ENCODE results near the gene MRPS12. TPM values are rescaled to one million over a fixed set of nuclear protein-coding genes. Genes with fewer than 3 reads are reported as not detected.

The MRPS12 gene
- total RNA-seq, 6 experiments from 2014 or later = 58.3 to 75.0 (median 62.2) TPM

- Mint-ChIP-seq H3K4me1 (ENCODE audit: low read depth) (peaks cover 40% of the 10 kb centered on the region), H3K9me3 (no peaks in the 10 kb centered on the region), H3K27ac (peak within 1 kb of the TSS; percentile 92), H3K4me3 (peak within 1 kb of the TSS; percentile 93), H3K36me3 (ENCODE audit: low read depth) (peaks cover 5% of the 10 kb centered on the region), H3K27me3 (ENCODE audit: insufficient read depth) (peaks cover 8% of the 10 kb centered on the region; the same call in 1 of the 2 replicates)
- no peak for TF ChIP-seq CTCF (IDR thresholded peaks at IDR 0.05)
- peak; percentile 46 for DNase-seq
These were observed 44.6 kb downstream of the MRPS12 start, which contains the start of gene FBXO17 for GRCh38 chr19:38975214-38975860. FBXO17 (minus strand) TSS chr19:38975742; CDS start chr19:38950319, 25,423 bp downstream.

GRCh38 chr19:38975861-38976271 lies 45.1 kb downstream of the MRPS12 start:
- no peaks in the 10 kb centered on the region for H3K9me3 Mint-ChIP-seq
- H3K36me3 Mint-ChIP-seq (ENCODE audit: low read depth) = peaks cover 9% of the 10 kb centered on the region
- DNase-seq = no peak
- peak overlapping the region; percentile 90 for H3K27ac Mint-ChIP-seq
- TF ChIP-seq CTCF (IDR thresholded peaks at IDR 0.05) = no peak
- H3K27me3 Mint-ChIP-seq (ENCODE audit: insufficient read depth) = peaks cover 8% of the 10 kb centered on the region; the same call in 1 of the 2 replicates
- H3K4me1 Mint-ChIP-seq (ENCODE audit: low read depth) = peaks cover 35% of the 10 kb centered on the region
- H3K4me3 Mint-ChIP-seq = peak overlapping the region; percentile 90

- Mint-ChIP-seq H3K27ac (no peak overlapping the region), H3K9me3 (no peaks in the 10 kb centered on the region), H3K27me3 (ENCODE audit: insufficient read depth) (peaks cover 3% of the 10 kb centered on the region; the same call in 1 of the 2 replicates), H3K4me1 (ENCODE audit: low read depth) (peaks cover 26% of the 10 kb centered on the region), H3K36me3 (ENCODE audit: low read depth) (0 out of 2 replicates have a peak, but pooled peaks cover 4% of the 10 kb centered on the region), H3K4me3 (no peak overlapping the region)
- no peak for TF ChIP-seq CTCF (IDR thresholded peaks at IDR 0.05)
- DNase-seq = peak; percentile 36
These were observed 46.9 kb downstream of the MRPS12 start for GRCh38 chr19:38977445-38978325.

GRCh38 chr19:38978326-38978689 lies 47.6 kb downstream of the MRPS12 start:
- Mint-ChIP-seq H3K27me3 (ENCODE audit: insufficient read depth) (peaks cover 3% of the 10 kb centered on the region; the same call in 1 of the 2 replicates), H3K9me3 (no peaks in the 10 kb centered on the region), H3K27ac (no peak overlapping the region), H3K4me1 (ENCODE audit: low read depth) (peaks cover 26% of the 10 kb centered on the region), H3K36me3 (ENCODE audit: low read depth) (0 out of 2 replicates have a peak, but pooled peaks cover 4% of the 10 kb centered on the region), H3K4me3 (no peak overlapping the region)
- no peak for TF ChIP-seq CTCF (IDR thresholded peaks at IDR 0.05)
- no peak for DNase-seq

- H3K4me3 Mint-ChIP-seq = no peak overlapping the region
- H3K27me3 Mint-ChIP-seq (ENCODE audit: insufficient read depth) = peaks cover 6% of the 10 kb centered on the region; the same call in 1 of the 2 replicates
- H3K36me3 Mint-ChIP-seq (ENCODE audit: low read depth) = 0 out of 2 replicates have a peak, but pooled peaks cover 4% of the 10 kb centered on the region
These were observed 49.1 kb downstream of the MRPS12 start for GRCh38 chr19:38979812-38980211.

More at GRCh38 chr19:38979812-38980211, 49.1 kb downstream of the MRPS12 start:
- H3K9me3 Mint-ChIP-seq = no peaks in the 10 kb centered on the region
- peaks cover 20% of the 10 kb centered on the region for H3K4me1 Mint-ChIP-seq (ENCODE audit: low read depth)
- no peak overlapping the region for H3K27ac Mint-ChIP-seq
- TF ChIP-seq CTCF (IDR thresholded peaks at IDR 0.05) = no peak
- DNase-seq = no peak

All from HFFc6 (cell line).